ENCODE measurements around the gene FAM89B.

FAM89B gene

DNA sequence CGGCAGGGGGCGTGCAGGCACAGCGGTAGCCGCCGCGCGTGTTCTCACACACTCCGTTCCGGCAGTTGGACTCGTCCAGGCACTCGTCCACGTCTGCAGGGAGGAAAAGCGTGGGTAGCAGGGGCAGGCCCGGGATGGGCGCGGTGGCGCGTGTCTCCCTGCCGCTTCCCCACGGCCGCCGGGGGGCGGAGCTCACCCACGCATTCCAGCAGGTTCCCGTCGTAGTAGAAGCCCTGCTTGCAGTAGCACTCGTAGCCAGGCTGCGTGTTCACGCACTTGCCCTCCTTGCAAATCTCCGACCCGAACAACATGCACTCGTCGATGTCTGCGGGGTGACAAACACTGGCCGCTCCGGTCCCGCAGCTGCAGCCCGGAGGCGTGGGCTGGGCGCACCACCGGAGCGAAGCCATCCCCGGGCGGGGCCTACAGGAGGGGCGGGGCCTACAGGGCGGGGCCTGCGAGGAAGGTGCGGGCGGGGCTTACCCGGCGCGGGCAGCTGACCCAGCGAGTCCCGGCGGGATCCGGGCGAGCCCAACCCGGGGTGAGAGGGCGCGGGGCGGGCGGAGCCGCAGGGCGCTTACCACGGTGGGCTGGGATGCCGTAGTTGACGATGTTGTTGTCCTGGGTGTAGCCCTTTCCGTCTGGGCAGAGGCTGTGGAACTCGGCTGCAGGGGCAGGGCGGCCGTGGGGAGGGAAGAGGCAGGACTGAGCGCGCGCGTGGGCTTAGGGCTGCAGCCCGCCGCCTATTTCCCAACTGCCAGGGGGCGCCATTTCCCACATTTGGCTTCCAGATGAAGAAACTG, 31.8 kb upstream of the FAM89B start:
- H3K4me3 ChIP-seq (ENCODE audit: low read depth, low read length), result peak overlapping the region; percentile 84
- TF ChIP-seq, protein P1, sequence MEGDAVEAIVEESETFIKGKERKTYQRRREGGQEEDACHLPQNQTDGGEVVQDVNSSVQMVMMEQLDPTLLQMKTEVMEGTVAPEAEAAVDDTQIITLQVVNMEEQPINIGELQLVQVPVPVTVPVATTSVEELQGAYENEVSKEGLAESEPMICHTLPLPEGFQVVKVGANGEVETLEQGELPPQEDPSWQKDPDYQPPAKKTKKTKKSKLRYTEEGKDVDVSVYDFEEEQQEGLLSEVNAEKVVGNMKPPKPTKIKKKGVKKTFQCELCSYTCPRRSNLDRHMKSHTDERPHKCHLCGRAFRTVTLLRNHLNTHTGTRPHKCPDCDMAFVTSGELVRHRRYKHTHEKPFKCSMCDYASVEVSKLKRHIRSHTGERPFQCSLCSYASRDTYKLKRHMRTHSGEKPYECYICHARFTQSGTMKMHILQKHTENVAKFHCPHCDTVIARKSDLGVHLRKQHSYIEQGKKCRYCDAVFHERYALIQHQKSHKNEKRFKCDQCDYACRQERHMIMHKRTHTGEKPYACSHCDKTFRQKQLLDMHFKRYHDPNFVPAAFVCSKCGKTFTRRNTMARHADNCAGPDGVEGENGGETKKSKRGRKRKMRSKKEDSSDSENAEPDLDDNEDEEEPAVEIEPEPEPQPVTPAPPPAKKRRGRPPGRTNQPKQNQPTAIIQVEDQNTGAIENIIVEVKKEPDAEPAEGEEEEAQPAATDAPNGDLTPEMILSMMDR (IDR thresholded peaks at IDR 0.05; ENCODE audit: control insufficient read depth, extremely low read depth, insufficient read depth), result peak; percentile 79

GRCh38 chr11:65541093-65541982, 31.0 kb upstream of the FAM89B start:
- no peak for DNase-seq (ENCODE audit: low read depth)
- peak overlapping the region; percentile 84 for H3K4me3 ChIP-seq (ENCODE audit: low read depth, low read length)
- TF ChIP-seq, protein P1 (IDR thresholded peaks at IDR 0.05; ENCODE audit: control insufficient read depth, extremely low read depth, insufficient read depth), result no peak

More for the DNA sequence above, 31.8 kb upstream of the FAM89B start:
- DNase-seq (ENCODE audit: low read depth), result peak; percentile 46

- no peak for DNase-seq (ENCODE audit: low read depth)
- H3K4me3 ChIP-seq (ENCODE audit: low read depth, low read length), result no peak overlapping the region
- TF ChIP-seq, protein P1 (IDR thresholded peaks at IDR 0.05; ENCODE audit: control insufficient read depth, extremely low read depth, insufficient read depth), result no peak
These were observed 29.5 kb upstream of the FAM89B start for GRCh38 chr11:65542738-65543390.

DNA sequence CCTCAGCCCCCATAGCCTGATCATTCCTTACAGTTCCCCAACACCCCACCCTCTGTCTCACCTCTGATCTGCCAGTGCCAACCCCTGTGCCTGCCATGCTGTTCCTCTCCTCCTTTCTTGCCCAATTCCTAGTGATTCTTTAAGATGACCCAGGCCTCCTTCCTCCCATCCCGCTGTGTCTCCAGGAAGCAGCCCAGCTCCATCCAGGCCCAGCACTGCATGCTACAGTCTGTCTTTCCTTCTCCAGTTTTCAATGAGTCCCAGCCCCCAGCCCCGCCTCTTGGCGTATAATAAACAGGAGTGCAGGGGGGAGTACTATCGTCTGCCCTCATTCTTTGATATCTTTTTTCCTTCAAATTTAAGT, 26.5 kb upstream of the FAM89B start:
- H3K4me3 ChIP-seq (ENCODE audit: low read depth, low read length), result peak overlapping the region; percentile 42
- no peak for DNase-seq (ENCODE audit: low read depth)
- TF ChIP-seq, protein P1 (IDR thresholded peaks at IDR 0.05; ENCODE audit: control insufficient read depth, extremely low read depth, insufficient read depth), result no peak

DNA sequence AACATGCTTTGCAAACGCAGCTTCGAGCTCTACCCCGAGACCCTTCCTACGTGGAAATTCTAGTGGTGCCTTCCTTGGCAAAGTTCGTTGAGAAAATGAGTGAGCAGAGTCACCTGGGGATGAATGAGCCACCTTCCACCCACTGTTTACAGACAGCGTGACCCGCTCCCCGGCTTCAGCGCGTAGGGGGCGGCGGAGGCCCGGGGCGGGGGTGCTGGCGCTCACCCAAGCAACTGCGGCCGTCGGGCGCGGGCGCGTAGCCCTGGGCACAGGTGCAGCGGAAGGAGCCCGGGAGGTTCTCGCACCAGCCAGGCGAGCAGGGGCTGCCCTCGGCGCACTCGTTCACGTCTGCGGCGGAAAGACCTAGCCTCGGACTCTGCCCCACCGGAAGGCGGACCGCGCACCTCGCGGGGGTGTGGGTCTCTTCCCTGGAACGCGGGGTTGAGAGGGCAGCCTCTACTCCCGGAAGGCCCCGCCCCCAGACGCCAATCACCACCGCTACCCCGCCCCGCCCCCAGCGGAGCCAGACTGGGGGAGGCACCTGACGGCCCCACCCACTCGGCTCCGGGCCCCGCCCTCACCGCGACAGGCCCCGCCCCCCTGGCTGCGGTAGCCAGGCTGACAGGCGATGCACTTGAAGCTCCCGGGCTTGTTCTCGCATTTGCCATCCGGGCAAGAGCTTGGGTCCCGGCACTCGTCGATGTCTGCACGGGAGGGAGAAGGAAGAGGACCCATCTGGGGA, 25.9 kb upstream of the FAM89B start:
- H3K4me3 ChIP-seq (ENCODE audit: low read depth, low read length), result peak overlapping the region; percentile 42
- no peak for DNase-seq (ENCODE audit: low read depth)
- TF ChIP-seq, protein P1 (IDR thresholded peaks at IDR 0.05; ENCODE audit: control insufficient read depth, extremely low read depth, insufficient read depth), result no peak

DNA sequence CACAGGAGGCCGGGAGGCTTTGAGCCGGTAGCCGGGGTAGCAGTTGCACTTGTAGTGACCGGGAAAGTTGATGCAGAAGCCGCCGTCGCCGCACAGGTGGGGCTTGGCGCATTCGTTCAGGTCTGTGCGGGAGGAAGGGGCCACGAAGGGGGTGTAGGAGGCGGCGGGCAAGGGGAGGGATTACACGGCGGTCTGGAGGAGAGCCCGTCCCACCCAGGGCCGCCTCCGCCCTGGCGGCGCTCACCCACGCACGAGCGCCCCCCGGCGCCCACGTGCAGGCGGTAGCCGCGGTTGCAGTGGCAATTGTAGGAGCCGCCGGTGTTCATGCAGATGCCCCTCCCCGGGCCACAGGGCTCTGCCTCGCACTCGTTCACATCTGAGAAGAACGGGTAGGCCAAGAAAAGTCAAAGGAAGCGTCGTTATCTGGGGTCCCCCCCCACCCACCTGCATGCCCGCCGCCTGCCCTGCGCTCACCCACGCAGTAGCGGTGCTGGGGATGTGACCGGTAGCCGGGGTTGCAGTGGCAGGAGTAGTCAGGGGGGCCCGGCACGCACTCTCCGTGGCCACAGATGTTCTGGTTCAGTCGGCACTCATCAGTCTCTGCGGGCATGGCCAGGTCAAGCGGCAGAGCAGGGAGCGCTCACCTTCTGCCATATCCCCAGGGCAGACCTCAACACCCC, 24.8 kb upstream of the FAM89B start:
- DNase-seq (ENCODE audit: low read depth), result no peak
- TF ChIP-seq, protein P1 (IDR thresholded peaks at IDR 0.05; ENCODE audit: control insufficient read depth, extremely low read depth, insufficient read depth), result no peak
- no peak overlapping the region for H3K4me3 ChIP-seq (ENCODE audit: low read depth, low read length)

Measured in LNCaP clone FGC (cell line).